Progenitor cell of endocrine pancreas (in vitro differentiated cells): Measurements from ENCODE around the gene EIF2S2. TPM values are rescaled to one million over a fixed set of nuclear protein-coding genes. Genes with fewer than 3 reads are reported as not detected.

Experiments
- DNase-seq: peaks from one replicate; pipeline ENCODE4 v3.0.0; 2021; ENCODE audit warnings: low spot score; ENCODE audit not compliant: unreplicated experiment
- H3K27ac Mint-ChIP-seq: 2 replicates; pipeline ENCODE4 v1.8.0; 2021; ENCODE audit warnings: mild to moderate bottlenecking, moderate library complexity, mixed read lengths
- H3K27me3 Mint-ChIP-seq: 2 replicates; pipeline ENCODE4 v1.8.0; 2021; ENCODE audit warnings: mixed read lengths
- H3K36me3 Mint-ChIP-seq: 2 replicates; pipeline ENCODE4 v1.8.0; 2022; ENCODE audit warnings: mixed read lengths; ENCODE audit not compliant: insufficient read depth
- H3K4me1 Mint-ChIP-seq: 2 replicates; pipeline ENCODE4 v1.8.0; 2021; ENCODE audit warnings: low read depth, mixed read lengths
- H3K4me3 Mint-ChIP-seq: 2 replicates; pipeline ENCODE4 v1.8.0; 2021; ENCODE audit warnings: low read depth, mild to moderate bottlenecking, moderate library complexity, mixed read lengths
- H3K9me3 Mint-ChIP-seq: 2 replicates; pipeline ENCODE4 v1.8.0; 2021; ENCODE audit warnings: low read depth, mixed read lengths
- CTCF ChIP-seq: fragments of 200-600 bp; sonication (generic); IDR thresholded peaks from one replicate; pipeline ENCODE4 v1.5.0; 2021; ENCODE audit warnings: antibody characterized with exemption, mild to moderate bottlenecking; ENCODE audit not compliant: unreplicated experiment
- total RNA-seq: library from RNA; stranded (reverse); gene quantifications from 2 replicates; pipeline ENCODE4 v1.2.1, GENCODE V29; 2021

The EIF2S2 gene
- total RNA-seq, 1 donor from 2014 or later, result 84.0 TPM

- H3K36me3 Mint-ChIP-seq, result peaks cover 6% of the 10 kb centered on the region
- peaks cover 31% of the 10 kb centered on the region for H3K4me1 Mint-ChIP-seq
- TF ChIP-seq CTCF, result no peak
- peak overlapping the region; percentile 93 for H3K27ac Mint-ChIP-seq
- H3K4me3 Mint-ChIP-seq, result peak overlapping the region; percentile 88
- no peaks in the 10 kb centered on the region for H3K9me3 Mint-ChIP-seq
- H3K27me3 Mint-ChIP-seq, result no peaks in the 10 kb centered on the region
- no peak for DNase-seq
Measured at GRCh38 chr20:34110745-34111641, 1.1 kb downstream of the EIF2S2 start.

GRCh38 chr20:34110025-34110744, 1.9 kb downstream of the EIF2S2 start:
- no peaks in the 10 kb centered on the region for H3K27me3 Mint-ChIP-seq
- no peak for TF ChIP-seq CTCF
- peak overlapping the region; percentile 93 for H3K27ac Mint-ChIP-seq
- H3K36me3 Mint-ChIP-seq, result peaks cover 11% of the 10 kb centered on the region
- peaks cover 31% of the 10 kb centered on the region for H3K4me1 Mint-ChIP-seq
- no peaks in the 10 kb centered on the region for H3K9me3 Mint-ChIP-seq
- no peak for DNase-seq
- peak overlapping the region; percentile 88 for H3K4me3 Mint-ChIP-seq

- Mint-ChIP-seq H3K36me3 (peaks cover 17% of the 10 kb centered on the region), H3K27me3 (no peaks in the 10 kb centered on the region), H3K27ac (peak overlapping the region; percentile 45), H3K4me3 (peak overlapping the region; percentile 88), H3K9me3 (no peaks in the 10 kb centered on the region), H3K4me1 (peaks cover 31% of the 10 kb centered on the region)
- DNase-seq, result no peak
- TF ChIP-seq CTCF, result no peak
Measured at GRCh38 chr20:34109442-34109841, 2.6 kb downstream of the EIF2S2 start.

- Mint-ChIP-seq H3K27ac (no peak overlapping the region), H3K36me3 (peaks cover 21% of the 10 kb centered on the region), H3K27me3 (no peaks in the 10 kb centered on the region), H3K9me3 (no peaks in the 10 kb centered on the region), H3K4me3 (no peak overlapping the region), H3K4me1 (peaks cover 31% of the 10 kb centered on the region)
- no peak for TF ChIP-seq CTCF
- no peak for DNase-seq
Measured at GRCh38 chr20:34108616-34109174, 3.3 kb downstream of the EIF2S2 start.

- H3K27me3 Mint-ChIP-seq, result no peaks in the 10 kb centered on the region
- H3K27ac Mint-ChIP-seq, result peak overlapping the region; percentile 40
- no peak for TF ChIP-seq CTCF
- H3K4me3 Mint-ChIP-seq, result no peak overlapping the region
- H3K4me1 Mint-ChIP-seq, result peaks cover 27% of the 10 kb centered on the region
- H3K36me3 Mint-ChIP-seq, result peaks cover 41% of the 10 kb centered on the region
- no peak for DNase-seq
- H3K9me3 Mint-ChIP-seq, result no peaks in the 10 kb centered on the region
Measured at GRCh38 chr20:34105978-34106675, 5.9 kb downstream of the EIF2S2 start.
